ENCODE data around the gene ZCRB1.
"Not testable (repeated sequence)": the region's sequence is repeated elsewhere in the genome, so short reads cannot be mapped to it uniquely, and the experiment has no call there.

ZCRB1 gene, protein sequence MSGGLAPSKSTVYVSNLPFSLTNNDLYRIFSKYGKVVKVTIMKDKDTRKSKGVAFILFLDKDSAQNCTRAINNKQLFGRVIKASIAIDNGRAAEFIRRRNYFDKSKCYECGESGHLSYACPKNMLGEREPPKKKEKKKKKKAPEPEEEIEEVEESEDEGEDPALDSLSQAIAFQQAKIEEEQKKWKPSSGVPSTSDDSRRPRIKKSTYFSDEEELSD

DNA sequence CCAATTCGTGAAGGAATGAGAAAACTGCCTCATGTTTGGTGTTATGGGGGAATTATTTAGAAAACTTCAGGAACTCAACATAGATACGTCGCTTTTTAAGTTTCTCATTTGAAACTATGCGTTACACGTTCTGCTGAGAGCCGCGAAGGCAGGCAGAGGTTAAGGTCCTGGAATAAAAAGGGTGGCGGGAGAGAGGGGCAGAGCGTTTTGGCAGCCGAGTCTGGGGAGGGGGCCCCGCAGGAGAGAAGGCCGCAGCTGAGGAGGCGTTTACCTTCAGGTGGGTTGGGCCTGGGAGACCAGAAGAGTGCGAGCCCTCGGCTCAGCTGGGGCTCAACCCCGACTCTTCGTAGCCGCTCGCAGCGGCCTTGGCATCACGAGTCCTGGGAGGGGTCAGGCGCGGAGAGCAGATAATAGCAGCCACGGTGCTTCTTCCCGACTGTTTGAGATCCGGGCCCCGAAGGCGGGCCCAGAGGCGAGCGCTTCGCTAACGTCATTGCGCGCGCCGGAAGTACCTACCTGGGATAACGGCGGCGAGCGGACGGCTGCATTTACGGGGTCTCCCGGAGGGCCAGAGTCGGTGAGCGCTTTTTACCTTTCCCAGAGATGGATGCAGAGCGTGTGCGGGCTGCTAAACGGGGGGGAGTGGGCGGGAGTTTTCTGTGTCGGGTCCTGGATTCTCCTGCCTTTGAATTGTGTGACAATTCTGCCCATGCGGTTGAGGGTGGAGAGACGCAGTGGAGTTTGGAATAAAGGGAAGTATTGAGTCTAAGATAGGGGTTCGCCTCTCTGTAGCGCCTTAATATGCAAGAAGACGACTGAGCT is at the start of gene ZCRB1, which contains the start of gene PPHLN1:
TSS of gene ZCRB1 (minus strand) at position 442 of the 822 bp plus-strand sequence. CDS start 1,992 bp downstream, outside the sequence.
TSS of gene PPHLN1 (plus strand) at position 515 of the 822 bp plus-strand sequence. CDS start 9,736 bp downstream, outside the sequence.
- peak; percentile 75 for DNase-seq (ENCODE audit: low spot score)

DNA sequence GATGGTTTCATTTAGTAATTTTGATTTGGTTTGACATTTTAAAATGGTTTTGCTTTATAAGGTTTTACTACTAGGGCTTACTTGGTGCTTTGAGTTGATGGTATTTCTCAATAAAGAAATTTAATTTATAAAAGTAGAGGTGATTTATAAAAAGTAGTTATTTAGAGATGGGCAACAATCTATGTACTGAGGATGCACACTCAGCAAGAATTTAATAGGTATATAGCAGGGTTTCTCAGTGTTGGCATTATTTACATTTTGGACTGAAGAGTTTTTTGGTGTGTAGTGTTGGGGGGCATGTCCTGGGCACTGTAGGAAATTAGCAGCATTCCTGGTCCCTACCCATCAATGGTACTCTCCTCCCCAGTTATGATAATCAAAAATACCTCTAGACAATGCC is 47.8 kb upstream of the ZCRB1 start:
- DNase-seq (ENCODE audit: low spot score): no peak

DNA sequence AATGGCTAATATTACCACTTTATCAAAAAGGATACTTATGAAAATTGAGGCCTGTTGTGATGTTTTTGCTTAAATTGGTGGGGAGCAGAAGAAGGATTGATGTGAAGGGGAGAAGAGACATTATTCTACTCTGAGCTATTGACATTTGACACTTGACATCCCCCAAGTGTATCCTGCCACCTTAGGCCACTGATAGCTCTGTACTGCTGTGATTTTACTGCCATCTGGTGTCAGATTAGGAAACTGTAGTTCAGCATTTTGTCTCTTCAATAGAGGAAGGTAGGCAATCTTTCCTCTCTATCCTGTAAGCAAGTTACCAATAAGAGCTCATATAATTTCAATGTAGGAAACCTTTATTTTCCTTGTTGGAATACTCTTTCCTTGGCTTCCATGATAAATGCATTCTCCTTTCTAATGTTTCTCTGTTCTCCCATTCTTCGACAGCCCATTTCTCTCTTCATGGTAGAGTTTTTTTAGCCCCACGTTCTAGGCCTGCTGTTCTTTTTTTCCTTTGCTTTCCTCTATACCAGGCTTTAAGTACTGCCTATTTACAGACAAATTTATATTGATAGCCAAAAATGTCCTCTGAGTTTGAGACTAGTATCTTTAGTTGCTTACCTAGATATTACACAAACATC is 46.4 kb upstream of the ZCRB1 start:
- DNase-seq (ENCODE audit: low spot score): peak; percentile 64

DNA sequence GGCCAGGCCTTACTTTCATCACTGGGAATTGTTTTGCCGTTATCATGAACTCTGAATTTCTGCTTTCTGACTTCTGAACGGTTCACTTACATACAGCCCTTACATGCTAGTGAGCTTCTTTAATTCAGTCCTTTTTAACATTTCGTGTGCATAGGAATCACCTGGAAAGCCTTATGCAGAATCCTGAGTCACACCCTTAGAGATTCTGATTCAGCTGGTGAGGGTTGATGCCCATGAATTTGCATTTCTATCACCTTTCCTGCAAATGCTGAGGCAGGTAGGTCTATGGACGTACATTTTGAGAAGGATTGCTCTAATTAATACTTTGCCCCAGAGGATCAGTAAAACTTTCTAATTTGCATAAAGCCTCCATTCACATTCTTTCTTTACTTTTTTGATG is 44.1 kb upstream of the ZCRB1 start:
- DNase-seq (ENCODE audit: low spot score): no peak

DNA sequence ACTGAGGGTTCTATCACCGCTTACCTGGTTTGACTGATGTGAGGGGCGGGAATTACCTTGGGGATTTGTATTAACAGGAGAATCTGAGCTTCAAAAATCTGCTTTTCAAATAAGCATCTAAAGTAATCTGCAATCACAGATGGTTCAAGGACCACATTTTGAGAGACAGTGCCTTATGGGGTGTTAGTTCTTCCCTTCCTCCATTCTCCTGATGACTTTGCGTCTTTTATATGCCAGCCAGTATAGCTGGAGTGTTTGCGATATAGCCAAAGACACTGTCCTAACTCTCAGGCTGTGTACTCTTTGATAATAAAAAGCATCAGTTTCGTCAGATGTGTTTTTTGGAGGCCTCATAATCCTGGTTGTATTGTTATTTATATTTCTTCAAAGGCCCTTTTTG is 39.6 kb upstream of the ZCRB1 start:
- DNase-seq (ENCODE audit: low spot score): no peak

DNA sequence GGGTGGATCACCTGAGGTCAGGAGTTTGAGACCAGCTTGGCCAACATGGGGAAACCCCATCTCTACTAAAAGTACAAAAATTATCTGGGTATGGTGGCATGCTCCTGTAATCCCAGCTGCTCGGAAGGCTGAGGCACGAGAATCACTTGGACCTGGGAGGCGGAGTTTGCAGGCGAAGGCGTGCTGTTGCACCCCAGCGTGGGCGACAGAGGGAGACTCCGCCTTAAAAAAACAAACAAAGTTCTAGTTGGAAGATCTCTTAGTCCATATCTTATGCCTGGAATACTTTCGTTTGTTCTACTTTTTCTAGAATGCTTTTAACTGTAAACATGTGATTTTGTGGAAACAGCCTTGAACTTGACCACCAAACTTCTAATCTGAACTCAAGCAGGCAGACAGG is 38.8 kb upstream of the ZCRB1 start:
- DNase-seq (ENCODE audit: low spot score): no peak

DNA sequence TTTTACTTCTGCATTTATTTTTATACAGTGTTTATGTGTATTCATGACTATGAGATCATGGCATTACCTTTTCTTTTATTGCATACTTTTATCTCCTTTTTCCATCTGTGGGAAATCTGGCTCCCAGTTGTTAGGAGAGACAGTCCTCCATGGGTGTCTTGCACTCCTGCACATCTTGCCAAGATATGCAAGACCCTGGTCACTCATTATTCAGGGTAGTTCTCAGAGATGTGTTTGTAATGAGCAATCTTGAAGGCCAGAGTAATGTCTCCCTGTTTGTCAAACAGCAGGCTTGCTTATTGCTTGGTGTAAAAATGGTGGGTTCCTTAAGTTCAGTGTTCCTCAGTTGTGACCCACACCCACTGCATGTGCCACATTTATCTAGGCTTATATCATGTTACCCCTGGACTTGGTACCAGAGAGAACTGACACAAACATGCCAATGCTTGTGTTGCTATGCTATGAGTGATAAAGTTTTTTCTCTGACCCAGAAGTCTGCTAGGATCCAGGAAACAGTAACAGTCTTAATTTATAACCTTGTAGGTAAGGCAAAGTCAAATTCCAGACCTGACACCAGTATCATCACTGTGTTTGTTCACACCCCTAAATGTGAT is 36.9 kb upstream of the ZCRB1 start:
- DNase-seq (ENCODE audit: low spot score): no peak

DNA sequence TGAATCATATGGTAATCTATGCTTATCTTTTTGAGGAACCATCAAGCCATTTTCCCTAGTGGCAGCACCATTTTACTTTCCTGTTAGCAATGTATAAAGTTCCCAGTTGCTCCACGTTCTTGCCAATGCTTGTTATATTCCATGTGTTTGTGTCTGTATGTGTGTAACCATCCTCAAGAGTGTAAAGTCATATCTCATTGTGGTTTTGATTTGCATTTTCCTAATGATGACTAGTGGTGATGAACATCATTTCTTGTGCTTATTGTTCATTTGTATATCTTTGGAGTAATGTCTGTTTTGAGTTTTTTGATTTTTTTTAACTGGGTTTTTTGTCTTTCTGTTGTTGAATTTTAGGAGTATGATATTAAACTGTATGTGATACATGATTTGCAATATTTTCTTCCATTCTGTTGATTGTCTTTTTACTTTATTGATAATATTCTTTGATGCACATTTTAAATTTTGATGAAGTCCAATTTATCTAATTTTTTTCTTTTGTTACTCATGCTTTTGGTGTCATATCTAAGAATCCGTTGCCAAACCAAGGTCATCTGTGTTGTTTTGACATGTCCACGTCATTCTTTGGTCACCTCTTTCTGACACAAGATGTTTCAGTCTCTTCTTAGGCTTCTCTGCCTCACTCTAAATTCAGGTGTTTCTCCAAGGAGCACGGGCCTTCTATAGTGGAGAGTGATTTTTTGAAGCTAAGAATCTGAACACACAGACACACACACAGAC is 36.2 kb upstream of the ZCRB1 start:
- DNase-seq (ENCODE audit: low spot score): no peak

DNA sequence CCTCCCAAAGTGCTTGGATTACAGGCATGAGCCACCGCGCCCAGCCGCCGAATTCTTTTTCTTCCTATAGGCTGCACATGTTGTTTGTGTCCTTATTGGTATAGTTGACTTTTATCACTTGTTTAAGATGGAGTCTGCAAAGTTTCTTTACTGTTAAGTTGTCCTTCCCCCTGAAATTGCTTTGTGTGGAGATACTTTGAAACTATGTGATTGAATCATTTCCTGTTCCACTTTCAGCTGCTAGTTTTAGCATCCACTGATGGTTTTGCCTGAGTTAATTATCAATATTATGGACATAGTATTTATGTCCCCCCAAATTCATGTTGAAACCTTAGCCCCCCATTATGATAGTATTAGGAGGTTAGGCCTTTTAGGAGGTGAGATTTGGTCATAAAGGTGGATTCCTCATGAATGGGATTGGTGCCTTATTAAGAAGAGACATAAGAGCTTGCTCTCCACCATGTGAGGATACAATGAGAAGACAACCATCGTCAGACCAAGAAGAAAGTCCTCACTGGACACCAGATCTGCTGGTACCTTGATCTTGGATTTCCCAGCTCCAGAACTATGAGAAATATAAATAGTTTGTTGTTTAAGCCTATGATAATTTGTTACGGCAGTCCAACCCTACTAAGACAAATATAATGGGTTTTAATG is 35.0 kb upstream of the ZCRB1 start:
- DNase-seq (ENCODE audit: low spot score): no peak

DNA sequence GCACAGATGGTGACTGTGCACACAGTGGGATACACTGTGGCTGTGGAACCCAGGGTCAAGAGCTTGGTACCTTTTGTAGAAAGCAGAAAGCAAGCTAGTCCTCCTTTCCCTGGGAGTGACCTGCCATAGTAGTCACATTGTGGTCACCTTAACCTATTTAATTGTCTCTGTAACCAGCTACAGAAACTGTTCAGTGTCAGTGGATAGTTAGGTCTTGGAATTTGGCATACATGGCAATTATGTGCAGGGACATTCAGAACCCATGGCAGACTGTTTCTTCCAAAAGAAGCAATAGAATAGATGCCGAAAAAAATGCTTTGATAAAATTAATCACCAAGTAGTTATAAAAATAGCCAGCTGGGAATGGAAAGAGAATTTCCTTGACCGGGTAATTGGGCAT is 30.4 kb upstream of the ZCRB1 start:
- no peak for DNase-seq (ENCODE audit: low spot score)

DNA sequence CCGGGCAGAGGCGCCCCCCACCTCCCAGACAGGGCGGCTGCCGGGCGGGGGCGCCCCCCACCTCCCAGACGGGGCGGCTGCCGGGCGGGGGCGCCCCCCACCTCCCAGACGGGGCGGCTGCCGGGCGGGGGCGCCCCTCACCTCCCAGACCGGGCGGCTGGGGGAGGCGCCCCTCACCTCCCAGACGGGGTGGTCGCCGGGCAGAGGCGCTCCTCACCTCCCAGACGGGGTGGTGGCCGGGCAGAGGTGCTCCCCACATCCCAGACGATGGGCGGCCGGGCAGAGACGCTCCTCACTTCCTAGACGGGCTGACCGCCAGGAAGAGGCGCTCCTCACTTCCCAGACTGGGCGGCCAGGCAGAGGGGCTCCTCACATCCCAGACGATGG is 24.1 kb upstream of the ZCRB1 start:
- DNase-seq (ENCODE audit: low spot score): not testable (repeated sequence)

DNA sequence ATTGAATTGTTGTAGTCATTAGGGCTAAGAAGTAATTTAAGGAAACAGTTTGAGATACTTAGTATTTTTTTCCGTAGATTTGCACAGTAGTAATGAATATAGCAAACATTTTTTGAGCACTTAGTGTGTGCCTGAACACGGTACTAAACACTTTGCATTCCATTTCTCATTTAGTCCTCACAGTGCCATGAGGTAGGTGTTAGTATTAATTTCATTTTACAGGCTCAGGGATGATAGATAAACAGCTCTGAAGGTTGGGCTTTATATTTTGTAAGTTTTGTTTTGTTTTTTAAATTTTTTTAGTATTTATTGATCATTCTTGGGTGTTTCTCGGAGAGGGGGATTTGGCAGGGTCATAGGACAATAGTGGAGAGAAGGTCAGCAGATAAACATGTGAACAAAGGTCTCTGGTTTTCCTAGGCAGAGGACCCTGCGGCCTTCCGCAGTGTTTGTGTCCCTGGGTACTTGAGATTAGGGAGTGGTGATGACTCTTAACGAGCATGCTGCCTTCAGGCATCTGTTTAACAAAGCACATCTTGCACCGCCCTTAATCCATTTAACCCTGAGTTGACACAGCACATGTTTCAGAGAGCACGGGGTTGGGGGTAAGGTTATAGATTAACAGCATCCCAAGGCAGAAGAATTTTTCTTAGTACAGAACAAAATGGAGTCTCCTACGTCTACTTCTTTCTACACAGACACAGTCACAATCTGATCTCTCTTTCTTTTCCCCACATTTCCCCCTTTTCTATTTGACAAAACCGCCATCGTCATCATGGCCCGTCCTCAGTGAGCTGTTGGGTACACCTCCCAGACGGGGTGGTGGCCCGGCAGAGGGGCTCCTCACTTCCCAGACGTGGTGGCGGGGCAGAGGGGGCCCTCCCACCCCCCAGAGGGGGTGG is 23.5 kb upstream of the ZCRB1 start:
- DNase-seq (ENCODE audit: low spot score): not testable (repeated sequence)

DNA sequence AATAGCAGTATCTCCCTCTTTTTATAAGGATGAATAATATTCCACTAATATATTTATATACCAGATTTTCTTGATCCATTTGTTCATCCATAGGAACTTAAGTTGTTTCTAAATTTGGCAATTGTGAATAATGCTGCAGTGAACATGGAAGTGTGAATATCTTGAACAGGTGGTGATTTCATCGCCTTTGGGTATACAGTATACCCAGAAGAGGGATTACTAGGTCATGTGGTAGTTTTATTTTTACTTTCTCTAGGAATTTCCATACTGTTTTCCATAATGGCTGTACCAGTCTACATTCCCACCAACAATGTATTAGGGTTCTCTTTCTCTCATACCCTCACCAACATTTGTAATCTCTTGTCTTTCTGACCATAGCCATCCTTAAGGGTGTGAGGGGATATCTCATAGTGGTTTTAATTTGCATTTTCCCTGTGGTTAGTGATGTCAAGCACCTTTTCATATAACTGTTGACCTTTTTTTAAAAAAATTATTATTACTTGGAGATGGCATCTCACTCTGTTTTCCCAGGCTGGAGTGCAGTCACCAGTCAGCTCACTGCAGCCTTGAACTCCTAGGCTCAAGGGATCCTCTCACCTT is 20.6 kb upstream of the ZCRB1 start:
- DNase-seq (ENCODE audit: low spot score): no peak

DNA sequence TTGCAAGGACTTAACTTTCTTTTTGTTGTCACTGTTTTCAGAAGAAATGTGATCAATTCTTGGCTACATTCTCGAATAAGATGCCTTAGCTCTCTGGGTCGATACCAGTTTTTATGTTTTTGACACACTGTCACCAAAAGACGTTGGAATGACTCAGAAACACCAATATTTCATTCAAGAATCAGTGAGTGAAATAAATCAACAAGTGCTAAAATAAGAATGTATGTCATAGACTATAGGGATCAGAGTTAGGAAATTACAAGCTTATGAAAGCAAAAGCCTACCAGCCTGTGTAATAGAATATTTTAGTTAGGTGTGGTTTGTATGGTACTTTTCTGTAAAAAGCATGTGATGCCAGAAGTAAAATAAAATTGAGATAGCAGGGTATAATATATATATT is 17.8 kb upstream of the ZCRB1 start:
- no peak for DNase-seq (ENCODE audit: low spot score)

DNA sequence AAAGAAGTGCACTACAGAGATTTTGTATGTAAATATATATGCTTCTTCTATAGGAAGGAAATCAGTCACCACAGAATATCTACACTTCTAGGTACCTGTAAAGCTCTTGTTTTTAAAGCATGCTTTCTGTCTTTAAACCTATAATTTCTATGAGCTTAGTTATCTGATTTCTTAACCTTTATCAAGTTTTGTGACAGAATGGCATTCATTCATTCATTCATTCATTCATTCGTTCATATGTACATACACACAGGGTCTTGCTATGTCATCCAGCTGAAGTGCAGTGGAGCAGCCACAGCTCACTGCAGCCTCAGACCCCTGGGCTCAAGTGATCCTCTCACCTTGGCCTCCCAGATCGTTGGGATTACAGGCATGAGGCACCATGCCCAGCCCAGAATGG is 16.1 kb upstream of the ZCRB1 start:
- DNase-seq (ENCODE audit: low spot score): no peak

DNA sequence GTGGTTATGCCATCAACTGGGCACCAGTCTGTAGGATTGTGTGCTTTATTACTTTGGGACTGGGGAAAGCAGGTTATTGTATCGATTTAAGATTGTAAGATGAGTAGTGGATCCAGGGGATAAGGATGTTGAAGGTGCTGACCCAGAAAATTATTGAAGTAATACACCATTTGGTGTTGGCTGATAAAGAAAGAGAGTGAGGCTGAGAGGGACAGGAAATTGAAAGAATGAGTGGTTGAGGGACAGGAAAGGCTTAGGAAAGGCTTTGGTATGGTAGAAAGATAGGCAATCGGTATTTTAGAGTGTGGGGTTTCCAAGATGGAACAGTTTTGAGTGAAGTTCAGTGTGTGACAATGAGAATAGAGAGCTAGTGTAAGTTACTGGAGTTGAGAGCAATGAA is 12.4 kb upstream of the ZCRB1 start:
- no peak for DNase-seq (ENCODE audit: low spot score)

DNA sequence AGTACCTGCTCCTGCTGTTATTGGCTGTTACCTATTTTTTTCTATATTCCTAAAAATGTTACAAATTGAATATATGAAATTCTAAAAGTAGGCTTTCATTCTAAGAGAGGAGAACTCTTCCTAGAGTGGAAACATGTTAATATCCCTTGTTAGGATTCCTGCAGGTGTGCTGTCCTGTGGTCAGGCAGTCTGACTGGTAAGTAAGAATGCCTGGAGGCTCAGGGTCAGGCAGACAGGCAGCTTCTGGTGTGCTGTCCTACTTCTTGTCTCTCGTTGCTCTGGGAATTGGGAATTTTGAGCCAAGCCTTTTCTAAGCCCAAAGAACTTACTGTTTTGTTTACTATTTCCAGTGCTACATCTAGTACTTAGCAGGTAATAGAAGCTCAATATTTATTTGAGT is 10.4 kb upstream of the ZCRB1 start:
- no peak for DNase-seq (ENCODE audit: low spot score)

DNA sequence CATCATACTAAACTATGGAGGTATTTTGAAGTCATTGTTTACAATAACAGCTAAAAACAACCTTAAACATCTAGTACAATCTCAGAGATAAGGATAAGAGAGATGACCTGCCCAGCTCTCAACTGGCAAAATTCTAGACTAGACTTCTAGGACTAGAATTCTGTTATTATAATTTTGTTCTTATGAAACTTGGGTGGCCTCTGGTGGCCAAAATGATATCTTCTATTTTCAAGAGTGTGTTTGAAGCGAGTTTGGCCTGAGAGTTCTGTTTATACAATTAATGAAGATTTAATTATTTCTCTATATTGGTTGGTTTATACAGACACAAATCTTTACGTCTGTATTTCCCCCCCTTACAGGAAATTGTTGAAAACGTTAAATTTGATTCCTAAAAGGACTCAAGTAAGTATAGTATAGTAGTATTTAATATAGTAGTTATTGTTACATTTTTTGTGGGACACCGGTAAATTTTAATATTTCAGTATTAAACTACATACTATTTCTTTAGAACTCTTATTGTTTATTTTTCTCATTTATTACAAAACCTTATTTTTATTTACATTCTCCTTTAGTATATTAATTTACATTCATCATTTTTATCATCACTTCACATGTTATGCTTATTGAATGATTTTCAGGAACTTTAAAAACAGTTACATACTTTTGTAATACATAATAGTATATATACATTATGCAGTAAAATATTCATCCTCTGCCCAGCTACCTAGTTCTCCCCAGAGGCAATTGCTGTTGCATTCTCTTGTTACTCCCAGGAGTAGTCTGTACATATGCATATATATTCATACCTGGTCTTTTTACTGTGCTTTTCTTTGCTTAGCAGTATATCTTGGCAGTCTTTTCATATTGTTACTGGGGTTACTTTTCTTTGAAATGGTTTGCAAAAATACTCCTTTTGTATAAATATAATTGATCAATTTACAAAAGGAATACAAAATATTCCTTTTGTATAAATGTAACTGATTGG is 6.7 kb upstream of the ZCRB1 start:
- DNase-seq (ENCODE audit: low spot score): peak; percentile 58

DNA sequence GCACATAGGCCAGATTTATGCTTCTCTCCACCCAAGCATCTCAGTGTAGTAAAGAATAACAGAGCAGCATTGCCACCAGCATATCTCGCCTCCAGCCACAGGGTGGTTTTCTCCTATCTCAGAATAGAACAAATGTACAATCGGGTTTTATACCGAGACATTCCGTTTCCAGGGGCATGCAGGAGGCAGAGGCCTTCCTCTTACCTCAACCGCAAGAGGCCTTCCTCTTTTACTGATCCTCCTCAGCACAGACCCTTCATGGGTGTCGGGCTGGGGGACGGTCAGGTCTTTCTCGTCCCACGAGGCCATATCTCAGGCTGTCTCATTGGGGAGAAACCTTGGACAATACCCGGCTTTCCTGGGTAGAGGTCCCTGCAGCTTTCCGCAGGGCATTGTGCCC is 4.2 kb upstream of the ZCRB1 start:
- not testable (repeated sequence) for DNase-seq (ENCODE audit: low spot score)
